ENCODE data around the gene GTF3C2. TPM values are rescaled to one million over a fixed set of nuclear protein-coding genes. Genes with fewer than 3 reads are reported as not detected.

GTF3C2 gene
- total and polyA plus RNA-seq, 12 donors = 30.6 to 73.9 (median 51.3) TPM

GRCh38 chr2:27347641-27348040 is 8.9 kb downstream of the GTF3C2 start:
- no peaks in the 10 kb centered on the region for H3K4me1 ChIP-seq (replicated peaks in 1 of 2)
- H3K4me3 ChIP-seq = no peak overlapping the region
- no peak overlapping the region for H3K27ac ChIP-seq
- intact Hi-C loops (cut with DNase I) = no loop called here
- H3K36me3 ChIP-seq (replicated peaks in 1 of 2) = peaks cover 0 to 7% of the 10 kb centered on the region in 2 donors
- no peak for DNase-seq
- H3K9me3 ChIP-seq (replicated peaks in 1 of 3) = no peaks in the 10 kb centered on the region
- WGBS, 4 donors = 93 to 100% (median 97%) methylated on average over 1 to 2 of the region's 2 CpGs; no CpG with 5 or more reads in 1 of the 4 donors
- H3K27me3 ChIP-seq = no peaks in the 10 kb centered on the region
- no peak for TF ChIP-seq POLR2A (IDR thresholded peaks at IDR 0.05)
- no peak for TF ChIP-seq CTCF (IDR thresholded peaks at IDR 0.05)

- TF ChIP-seq CTCF (IDR thresholded peaks at IDR 0.05) (no peak), POLR2A (IDR thresholded peaks at IDR 0.05) (no peak)
- intact Hi-C loops (cut with DNase I) = no loop called here
- 93 to 96% (median 93%) methylated on average over 7 of the region's 7 CpGs for WGBS, 4 donors
These were observed 20.4 kb downstream of the GTF3C2 start for GRCh38 chr2:27336173-27336572.

GRCh38 chr2:27335311-27335710 is 21.3 kb downstream of the GTF3C2 start:
- TF ChIP-seq CTCF (IDR thresholded peaks at IDR 0.05) (no peak), POLR2A (IDR thresholded peaks at IDR 0.05) (no peak)
- intact Hi-C loops (cut with DNase I) = no loop called here
- H3K4me3 ChIP-seq = no peak overlapping the region
- H3K36me3 ChIP-seq (replicated peaks in 1 of 2) = peaks cover 0 to 91% of the 10 kb centered on the region in 2 donors
- H3K27ac ChIP-seq = no peak overlapping the region
- WGBS, 4 donors = 92 to 95% (median 94%) methylated on average over 3 of the region's 3 CpGs
- H3K9me3 ChIP-seq (replicated peaks in 1 of 3) = no peaks in the 10 kb centered on the region
- DNase-seq = no peak
- no peaks in the 10 kb centered on the region for H3K27me3 ChIP-seq
- no peaks in the 10 kb centered on the region for H3K4me1 ChIP-seq (replicated peaks in 1 of 2)

More at GRCh38 chr2:27336173-27336572, 20.4 kb downstream of the GTF3C2 start:
- DNase-seq = no peak
- Histone ChIP-seq H3K27me3 (no peaks in the 10 kb centered on the region), H3K36me3 (replicated peaks in 1 of 2) (peaks cover 0 to 97% of the 10 kb centered on the region in 2 donors), H3K4me3 (no peak overlapping the region), H3K4me1 (replicated peaks in 1 of 2) (no peaks in the 10 kb centered on the region), H3K27ac (no peak overlapping the region), H3K9me3 (replicated peaks in 1 of 3) (no peaks in the 10 kb centered on the region)

GRCh38 chr2:27324720-27325119 is 31.8 kb downstream of the GTF3C2 start:
- no peak for TF ChIP-seq CTCF (IDR thresholded peaks at IDR 0.05)
- no peak for TF ChIP-seq POLR2A (IDR thresholded peaks at IDR 0.05)
- intact Hi-C loops (cut with DNase I) = loop anchor here in 1 of 2 donors (5.0 kb wide), 1 partner anchor 43 kb away; no protein-coding TSS in a partner anchor
- Histone ChIP-seq H3K4me1 (replicated peaks in 1 of 2) (peaks cover 34 to 35% of the 10 kb centered on the region in 2 donors), H3K36me3 (replicated peaks in 1 of 2) (peaks cover 0 to 41% of the 10 kb centered on the region in 2 donors), H3K27me3 (no peaks in the 10 kb centered on the region), H3K27ac (peak overlapping the region in 4 of 5 donors; percentile 94 to 99 (median 98)), H3K9me3 (replicated peaks in 1 of 3) (no peaks in the 10 kb centered on the region), H3K4me3 (no peak overlapping the region)
- DNase-seq = no peak
- 82 to 88% (median 87%) methylated on average over 2 to 5 of the region's 5 CpGs for WGBS, 4 donors

Measured in adrenal gland (tissue), 12 donors.